Thymus (tissue), 2 donors: ENCODE results near the gene PRKAR1A. TPM values are rescaled to one million over a fixed set of nuclear protein-coding genes. Genes with fewer than 3 reads are reported as not detected.

Experiments used
- polyA plus RNA-seq: library from polyadenylated mRNA; stranded (reverse); fragments of 200-250 nt; gene quantifications from one replicate; pipeline ENCODE4 v1.2.3, GENCODE V29; 2013
- total RNA-seq: library from RNA; stranded (reverse); fragments of 120-200 nt; gene quantifications from one replicate; pipeline ENCODE4 v1.2.4, GENCODE V29; 2013
- donor health status: healthy.

PRKAR1A gene
- total and polyA plus RNA-seq, 2 donors = 140 to 144 TPM

Other genes with a start within 250 kb of the PRKAR1A start
- 2.0 TPM for gene SLC16A6, start 221.3 kb upstream of the PRKAR1A start, total RNA-seq
- gene SLC16A6, start 221.3 kb upstream of the PRKAR1A start, polyA plus RNA-seq = 2.4 TPM
- gene ARSG, start 220.9 kb upstream of the PRKAR1A start, total RNA-seq = 5.2 TPM
- gene ARSG, start 220.9 kb upstream of the PRKAR1A start, polyA plus RNA-seq = 2.6 TPM
- gene WIPI1, start 54.9 kb upstream of the PRKAR1A start, total RNA-seq = 6.8 TPM
- gene WIPI1, start 54.9 kb upstream of the PRKAR1A start, polyA plus RNA-seq = 17.8 TPM
- 3.7 TPM for gene FAM20A, start 88.9 kb downstream of the PRKAR1A start, total RNA-seq
- gene FAM20A, start 88.9 kb downstream of the PRKAR1A start, polyA plus RNA-seq = 35.3 TPM